HCT116 (cell line): ENCODE data around the gene LCMT1. TPM values are rescaled to one million over a fixed set of nuclear protein-coding genes. Genes with fewer than 3 reads are reported as not detected.

Source experiments
- ATAC-seq: fragments of 200-7000 bp; cut with Tn5 transposase; 2 replicates; pipeline ENCODE4 v1.9.1; 2020; ENCODE audit warnings: mild to moderate bottlenecking, moderate library complexity
- BruUV-seq: library from RNA; stranded (reverse); fragments of 400-500 nt; replicated peaks from 2 replicates; lab custom pipeline; 2021; lab: Mats Ljungman, UMichigan
- CTCF ChIA-PET: fragments of 300-600 bp; sonication (Branson Sonifier 250); formaldehyde crosslinking; loops from one replicate; lab custom pipeline; 2021; ENCODE audit warnings: antibody characterized with exemption; lab: Charles Lee
- POLR2A ChIA-PET: fragments of 300-600, 350-600 bp; sonication (Branson Sonifier 250); formaldehyde crosslinking; loops from one replicate; lab custom pipeline; 2021; ENCODE audit warnings: antibody characterized with exemption; lab: Charles Lee
- RAD21 ChIA-PET, 2 experiments: fragments of 300-600 bp; sonication (Branson Sonifier 250); formaldehyde crosslinking; loops; one replicate each; lab custom pipeline; 2023; ENCODE audit warnings: low total read pairs in 2 of 2; ENCODE audit not compliant: uncharacterized antibody in 2 of 2, unreplicated experiment in 2 of 2, low non-redundant PET in 1 of 2; lab: Charles Lee
- DNase-seq: peaks from one replicate; pipeline ENCODE4 v3.0.0-alpha.2; 2010; ENCODE audit warnings: low read depth, low spot score
- H2AFZ ChIP-seq: fragments of 200-600 bp; shearing (Covaris generic), sonication (generic); 2 replicates; pipeline ENCODE4 v1.6.1; 2017; ENCODE audit warnings: low read depth, mixed run types, mixed read lengths, antibody characterized with exemption, low read length; ENCODE audit not compliant: poor library complexity, severe bottlenecking
- H3K27ac ChIP-seq: 2 replicates; pipeline ENCODE4 v1.5.1; 2012; ENCODE audit warnings: low read depth, low read length
- H3K27me3 ChIP-seq: fragments of 200-600 bp; sonication (generic); 2 replicates; pipeline ENCODE4 v1.6.1; 2016; ENCODE audit warnings: mixed run types, low read length, mixed read lengths; ENCODE audit not compliant: insufficient read depth
- H3K36me3 ChIP-seq, 2 experiments: fragments of 200-500 bp in 1 of 2; fragments of 200-600 bp in 1 of 2; sonication (Bioruptor generic) in 1 of 2; sonication (generic) in 1 of 2; 2 replicates each; pipeline versions ENCODE4 v1.5.1 to v1.6.1; 2014 to 2016; ENCODE audit warnings: low read length in 2 of 2, inconsistent platforms in 1 of 2, mixed read lengths in 1 of 2, mixed run types in 1 of 2; ENCODE audit not compliant: insufficient read depth in 2 of 2, control insufficient read depth in 1 of 2
- H3K4me1 ChIP-seq, 2 experiments: fragments of 200-600 bp in 1 of 2; sonication (generic) in 1 of 2; 2 replicates each; pipeline versions ENCODE4 v1.5.1 to v1.6.1; 2012 to 2017; ENCODE audit warnings: low read length in 2 of 2, inconsistent platforms in 1 of 2, mild to moderate bottlenecking in 1 of 2, mixed read lengths in 1 of 2, mixed run types in 1 of 2, moderate library complexity in 1 of 2; ENCODE audit not compliant: insufficient read depth in 2 of 2, control insufficient read depth in 1 of 2
- H3K4me2 ChIP-seq: fragments of 200-600 bp; sonication (generic); 2 replicates; pipeline ENCODE4 v1.6.1; 2017; ENCODE audit warnings: mixed run types, low read length, mixed read lengths
- H3K4me3 ChIP-seq, 2 experiments: fragments of 200-600 bp in 1 of 2; sonication (generic) in 1 of 2; replicated peaks in 1 of 2; 2 replicates each; pipeline ENCODE4 v1.5.1; 2011 to 2016; ENCODE audit warnings: low read length in 2 of 2, control low read depth in 1 of 2, low read depth in 1 of 2, mild to moderate bottlenecking in 1 of 2, mixed read lengths in 1 of 2, mixed run types in 1 of 2
- H3K79me2 ChIP-seq: fragments of 200-600 bp; sonication (generic); 2 replicates; pipeline ENCODE4 v1.6.1; 2017; ENCODE audit warnings: mild to moderate bottlenecking, mixed run types, low read length, moderate library complexity, mixed read lengths; ENCODE audit not compliant: insufficient read depth
- H3K9ac ChIP-seq: fragments of 200-600 bp; sonication (generic); 2 replicates; pipeline ENCODE4 v1.6.1; 2016; ENCODE audit warnings: low read length, mixed read lengths
- H3K9me2 ChIP-seq: fragments of 200-600 bp; sonication (generic), shearing (Covaris generic); 2 replicates; pipeline ENCODE4 v1.6.1; 2017; ENCODE audit warnings: mixed run types, mild to moderate bottlenecking, moderate library complexity; ENCODE audit not compliant: insufficient read depth
- H3K9me3 ChIP-seq, 2 experiments: fragments of 200-500 bp in 1 of 2; fragments of 200-600 bp in 1 of 2; sonication (Bioruptor generic) in 1 of 2; sonication (generic) in 1 of 2; 2 replicates each; pipeline ENCODE4 v1.6.1; 2014 to 2017; ENCODE audit warnings: low read length in 2 of 2, mixed read lengths in 2 of 2, inconsistent platforms in 1 of 2, low read depth in 1 of 2, mild to moderate bottlenecking in 1 of 2, mixed run types in 1 of 2, moderate library complexity in 1 of 2; ENCODE audit not compliant: control insufficient read depth in 1 of 2, insufficient read depth in 1 of 2
- H4K20me1 ChIP-seq: fragments of 200-600 bp; sonication (generic), shearing (Covaris generic); 2 replicates; pipeline ENCODE4 v1.6.1; 2017; ENCODE audit warnings: mixed run types, mild to moderate bottlenecking, moderate library complexity; ENCODE audit not compliant: insufficient read depth
- CBX3 ChIP-seq: IDR thresholded peaks from 2 replicates; pipeline ENCODE4 v1.6.1; 2012; ENCODE audit warnings: low read depth
- EGR1 ChIP-seq: IDR thresholded peaks from 2 replicates; pipeline ENCODE4 v1.6.1; 2012; ENCODE audit warnings: low read depth
- ELF1 ChIP-seq: IDR thresholded peaks from 2 replicates; pipeline ENCODE4 v1.6.1; 2012; ENCODE audit warnings: low read depth, borderline replicate concordance
- EZH2 ChIP-seq: fragments of 200-600 bp; sonication (generic); IDR thresholded peaks from 2 replicates; pipeline ENCODE4 v1.6.1; 2017; ENCODE audit warnings: antibody characterized with exemption, mixed run types
- JUND ChIP-seq: IDR thresholded peaks from 2 replicates; pipeline ENCODE4 v1.6.1; 2012
- RAD21 ChIP-seq: IDR thresholded peaks from 2 replicates; pipeline ENCODE4 v1.6.1; 2012; ENCODE audit warnings: low read depth, mild to moderate bottlenecking
- SP1 ChIP-seq: IDR thresholded peaks from 2 replicates; pipeline ENCODE4 v1.6.1; 2012; ENCODE audit warnings: low read depth
- TCF7L2 ChIP-seq: IDR thresholded peaks from 2 replicates; pipeline ENCODE4 v1.7.0; 2011; ENCODE audit warnings: borderline replicate concordance, inconsistent platforms; ENCODE audit not compliant: insufficient read depth, insufficient read length; ENCODE audit errors: extremely low read depth
- YY1 ChIP-seq: IDR thresholded peaks from 2 replicates; pipeline ENCODE4 v1.6.1; 2011; ENCODE audit warnings: low read length, low read depth, moderate library complexity, mild to moderate bottlenecking; ENCODE audit not compliant: insufficient replicate concordance; ENCODE audit errors: extremely low read depth
- ZFX ChIP-seq: fragments of 450-650 bp; IDR thresholded peaks from 2 replicates; pipeline ENCODE4 v1.6.1; 2017
- intact Hi-C: fragments of 100-400 bp; cut with micrococcal nuclease; formaldehyde crosslinking; loops from 2 replicates; pipeline ENCODE4 v1.10.0; 2022
- total RNA-seq: library from RNA; stranded (reverse); gene quantifications from one replicate; pipeline ENCODE4 v1.2.1, GENCODE V29; 2021; ENCODE audit not compliant: unreplicated experiment
- TF ChIP-seq, protein P1 (sequence below), 3 experiments: fragments of 200-600 bp in 1 of 3; sonication (generic) in 1 of 3; IDR thresholded peaks in 2 of 3; conservative IDR thresholded peaks in 1 of 3; 2 replicates each; pipeline ENCODE4 v1.5.1; 2012 to 2017; ENCODE audit warnings: low read depth in 2 of 3, low read length in 2 of 3, antibody characterized with exemption in 1 of 3, borderline replicate concordance in 1 of 3, control low read depth in 1 of 3, mild to moderate bottlenecking in 1 of 3, mixed read lengths in 1 of 3, mixed run types in 1 of 3, moderate library complexity in 1 of 3; ENCODE audit not compliant: insufficient read depth in 1 of 3

Gene LCMT1
- total RNA-seq, 1 experiment from 2014 or later, result 52.4 TPM

GRCh38 chr16:25083065-25083464, 28.5 kb upstream of the LCMT1 start:
- intact Hi-C loops, result no loop called here
- Histone ChIP-seq H3K36me3 (no peaks in the 10 kb centered on the region), H3K4me3 (no peak overlapping the region), H2AFZ (no peak overlapping the region), H4K20me1 (no peaks in the 10 kb centered on the region), H3K9ac (no peak overlapping the region), H3K79me2 (no peaks in the 10 kb centered on the region), H3K4me2 (no peak overlapping the region), H3K27me3 (no peaks in the 10 kb centered on the region), H3K9me2 (no peaks in the 10 kb centered on the region), H3K27ac (no peak overlapping the region)
- ATAC-seq (no peak), DNase-seq (no peak)
- ChIA-PET POLR2A (no interaction called here), RAD21 (no interaction called here)
- TF ChIP-seq YY1 (no peak), EZH2 (no peak), ZFX (no peak), JUND (no peak), TCF7L2 (no peak), RAD21 (no peak), EGR1 (no peak), SP1 (no peak), CBX3 (no peak), ELF1 (no peak)
- TF ChIP-seq, protein P1, sequence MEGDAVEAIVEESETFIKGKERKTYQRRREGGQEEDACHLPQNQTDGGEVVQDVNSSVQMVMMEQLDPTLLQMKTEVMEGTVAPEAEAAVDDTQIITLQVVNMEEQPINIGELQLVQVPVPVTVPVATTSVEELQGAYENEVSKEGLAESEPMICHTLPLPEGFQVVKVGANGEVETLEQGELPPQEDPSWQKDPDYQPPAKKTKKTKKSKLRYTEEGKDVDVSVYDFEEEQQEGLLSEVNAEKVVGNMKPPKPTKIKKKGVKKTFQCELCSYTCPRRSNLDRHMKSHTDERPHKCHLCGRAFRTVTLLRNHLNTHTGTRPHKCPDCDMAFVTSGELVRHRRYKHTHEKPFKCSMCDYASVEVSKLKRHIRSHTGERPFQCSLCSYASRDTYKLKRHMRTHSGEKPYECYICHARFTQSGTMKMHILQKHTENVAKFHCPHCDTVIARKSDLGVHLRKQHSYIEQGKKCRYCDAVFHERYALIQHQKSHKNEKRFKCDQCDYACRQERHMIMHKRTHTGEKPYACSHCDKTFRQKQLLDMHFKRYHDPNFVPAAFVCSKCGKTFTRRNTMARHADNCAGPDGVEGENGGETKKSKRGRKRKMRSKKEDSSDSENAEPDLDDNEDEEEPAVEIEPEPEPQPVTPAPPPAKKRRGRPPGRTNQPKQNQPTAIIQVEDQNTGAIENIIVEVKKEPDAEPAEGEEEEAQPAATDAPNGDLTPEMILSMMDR (IDR thresholded peaks at IDR 0.05 in 2 of 3, conservative IDR thresholded peaks at IDR 0.05 in 1 of 3; ENCODE audit: borderline replicate concordance in 1 of 3, insufficient read depth in 1 of 3, low read depth in 2 of 3, low read length in 2 of 3), result no peak
- TF ChIP-seq, all 23 proteins: peak for 0
- BruUV-seq, result no TSS peak
- CTCF ChIA-PET, result no interaction called here
- no peaks in the 10 kb centered on the region for H3K9me3 ChIP-seq
- H3K4me1 ChIP-seq, result no peaks in the 10 kb centered on the region
